Activated CD8-positive, alpha-beta memory T cell treated with anti-CD3 and anti-CD28 coated beads for 24 hours (primary cell): Measurements from ENCODE around the gene PPEF1.
"Not testable (repeated sequence)": the region's sequence is repeated elsewhere in the genome, so short reads cannot be mapped to it uniquely, and the experiment has no call there.

Experiments
- DNase-seq: peaks from one replicate; pipeline ENCODE4 v3.0.0-alpha.2; 2020

The PPEF1 gene

GRCh38 chrX:18702362-18703195, 4.9 kb upstream of the PPEF1 start:
- DNase-seq: no peak

GRCh38 chrX:18709833-18710232, 2.4 kb downstream of the PPEF1 start:
- no peak for DNase-seq

GRCh38 chrX:18714910-18715309, 7.5 kb downstream of the PPEF1 start:
- DNase-seq: no peak

GRCh38 chrX:18719852-18720251, 12.4 kb downstream of the PPEF1 start:
- DNase-seq: no peak

- no peak for DNase-seq
Observed at GRCh38 chrX:18721683-18722499, 14.4 kb downstream of the PPEF1 start.

- no peak for DNase-seq
Observed at GRCh38 chrX:18722500-18723071, 15.1 kb downstream of the PPEF1 start.

GRCh38 chrX:18725310-18725943, 18.0 kb downstream of the PPEF1 start:
- DNase-seq: no peak

- DNase-seq: no peak
Observed at GRCh38 chrX:18733287-18733686, 25.8 kb downstream of the PPEF1 start.

GRCh38 chrX:18739609-18740008, 32.2 kb downstream of the PPEF1 start:
- DNase-seq: not testable (repeated sequence)

GRCh38 chrX:18748499-18748898, 41.1 kb downstream of the PPEF1 start:
- DNase-seq: no peak

- no peak for DNase-seq
Observed at GRCh38 chrX:18753631-18754030, 46.2 kb downstream of the PPEF1 start.

GRCh38 chrX:18755651-18756050, 48.2 kb downstream of the PPEF1 start:
- no peak for DNase-seq

GRCh38 chrX:18757956-18758932, 50.8 kb downstream of the PPEF1 start:
- no peak for DNase-seq

- DNase-seq: no peak
Observed at GRCh38 chrX:18761750-18762149, 54.3 kb downstream of the PPEF1 start.

- not testable (repeated sequence) for DNase-seq
Observed at GRCh38 chrX:18763106-18763505, 55.7 kb downstream of the PPEF1 start.

GRCh38 chrX:18769364-18769763, 61.9 kb downstream of the PPEF1 start:
- DNase-seq: no peak

GRCh38 chrX:18769812-18770573, 62.5 kb downstream of the PPEF1 start:
- DNase-seq: no peak

GRCh38 chrX:18789916-18790315, 82.5 kb downstream of the PPEF1 start:
- DNase-seq: no peak

- DNase-seq: no peak
Observed at GRCh38 chrX:18792828-18793227, 85.4 kb downstream of the PPEF1 start.

GRCh38 chrX:18793601-18794089, 86.2 kb downstream of the PPEF1 start:
- no peak for DNase-seq

- no peak for DNase-seq
Observed at GRCh38 chrX:18797141-18797540, 89.7 kb downstream of the PPEF1 start.
